Hepatocyte (in vitro differentiated cells): ENCODE data around the gene ZNF423. TPM values are rescaled to one million over a fixed set of nuclear protein-coding genes. Genes with fewer than 3 reads are reported as not detected.

Experiments used
- DNase-seq: peaks from one replicate; pipeline ENCODE4 v3.0.0-alpha.2; 2016; ENCODE audit warnings: low spot score
- H2AFZ ChIP-seq: fragments of 200-600 bp; sonication (generic); 2 replicates; pipeline ENCODE4 v1.6.0; 2016; ENCODE audit warnings: antibody characterized with exemption, mild to moderate bottlenecking
- H3K27ac ChIP-seq: fragments of 200-600 bp; sonication (generic); 2 replicates; pipeline ENCODE4 v1.5.1; 2016; ENCODE audit warnings: mild to moderate bottlenecking
- H3K27me3 ChIP-seq: fragments of 200-600 bp; sonication (generic); 2 replicates; pipeline ENCODE4 v1.6.1; 2016
- H3K36me3 ChIP-seq: fragments of 200-600 bp; sonication (generic); replicated peaks from 2 replicates; pipeline ENCODE4 v1.5.1; 2016; ENCODE audit warnings: low read depth; ENCODE audit not compliant: insufficient read depth
- H3K4me1 ChIP-seq: fragments of 200-600 bp; sonication (generic); 2 replicates; pipeline ENCODE4 v1.5.1; 2016; ENCODE audit warnings: mild to moderate bottlenecking, moderate library complexity; ENCODE audit not compliant: insufficient read depth
- H3K4me2 ChIP-seq: fragments of 200-600 bp; sonication (generic); 2 replicates; pipeline ENCODE4 v1.6.0; 2016
- H3K4me3 ChIP-seq: fragments of 200-600 bp; sonication (generic); 2 replicates; pipeline ENCODE4 v1.5.1; 2016; ENCODE audit warnings: mild to moderate bottlenecking
- H3K79me2 ChIP-seq: fragments of 200-600 bp; sonication (generic); 2 replicates; pipeline ENCODE4 v1.6.0; 2017; ENCODE audit warnings: mild to moderate bottlenecking
- H3K9me2 ChIP-seq: fragments of 200-600 bp; sonication (generic); replicated peaks from 2 replicates; pipeline ENCODE4 v1.6.0; 2017; ENCODE audit warnings: mild to moderate bottlenecking; ENCODE audit not compliant: insufficient read depth
- H3K9me3 ChIP-seq: fragments of 200-600 bp; sonication (generic); 2 replicates; pipeline ENCODE4 v1.5.1; 2016; ENCODE audit warnings: low read depth, mild to moderate bottlenecking
- H4K20me1 ChIP-seq: fragments of 200-600 bp; sonication (generic); 2 replicates; pipeline ENCODE4 v1.6.0; 2016; ENCODE audit warnings: mild to moderate bottlenecking; ENCODE audit not compliant: insufficient read depth, poor library complexity, severe bottlenecking
- EZH2 ChIP-seq: fragments of 200-600 bp; sonication (generic); IDR thresholded peaks from 2 replicates; pipeline ENCODE4 v1.6.1; 2016; ENCODE audit warnings: antibody characterized with exemption, mild to moderate bottlenecking, borderline replicate concordance
- EZH2phosphoT487 ChIP-seq: fragments of 200-600 bp; sonication (generic); IDR thresholded peaks from one replicate; pipeline ENCODE4 v1.6.1; 2018; ENCODE audit warnings: antibody characterized with exemption, mild to moderate bottlenecking, low read depth, moderate library complexity; ENCODE audit not compliant: unreplicated experiment, severe bottlenecking
- WGBS: methylation state at CpG from one replicate; pipeline ENCODE4 v1.1.6; 2016; ENCODE audit warnings: low lambda C conversion rate; ENCODE audit errors: missing lambda C conversion rate; 5-methylcytosine and 5-hydroxymethylcytosine counted together
- polyA plus RNA-seq: library from polyadenylated mRNA; unstranded; fragments of >200 nt; fragmentation: Nextera tagmentation; extraction: Ambion mirVana; gene quantifications from 2 replicates; pipeline ENCODE4 v1.2.1, GENCODE V29; 2016
- total RNA-seq: library from RNA; depleted of rRNA; stranded (reverse); fragments of >200 nt; gene quantifications from 2 replicates; pipeline ENCODE4 v1.2.3, GENCODE V29; 2014
- TF ChIP-seq, protein P1 (sequence below): fragments of 200-600 bp; sonication (generic); IDR thresholded peaks from 2 replicates; pipeline ENCODE4 v1.5.1; 2016; ENCODE audit warnings: antibody characterized with exemption, mild to moderate bottlenecking; ENCODE audit not compliant: poor library complexity

The ZNF423 gene
- total and polyA plus RNA-seq, 2 experiments from 2014 or later = 9.6 to 11.8 TPM

DNA sequence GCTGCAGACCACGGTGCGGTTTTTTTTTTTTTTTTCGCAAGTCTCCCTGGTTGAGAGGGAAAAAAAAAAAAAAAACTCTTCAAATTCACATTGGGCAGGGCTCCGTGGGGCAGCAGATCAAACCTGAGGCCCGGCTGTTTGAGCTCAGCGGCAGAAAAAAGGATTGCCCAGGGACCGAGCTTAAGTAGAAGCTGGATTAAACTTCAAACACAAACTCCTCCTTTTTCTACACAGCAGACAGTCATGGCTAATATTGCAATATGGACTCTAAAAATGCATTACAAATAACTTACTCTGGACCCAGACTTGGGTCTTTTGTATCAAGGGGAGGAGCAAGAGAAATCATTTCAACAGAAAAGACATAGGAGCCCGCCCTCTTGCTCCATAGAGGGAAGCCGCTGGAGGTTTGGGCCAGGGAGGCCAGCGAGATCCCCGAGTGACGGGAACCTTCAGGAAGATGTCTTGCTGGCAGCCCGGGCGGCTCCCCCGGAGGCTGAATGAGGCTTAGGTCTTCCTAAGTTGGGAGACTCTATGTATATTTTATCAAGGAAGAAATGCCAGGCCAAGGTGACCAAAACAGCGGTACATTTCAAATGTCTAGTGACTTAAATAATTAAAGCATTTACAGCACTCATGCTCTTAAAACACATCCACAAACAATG lies 167.7 kb downstream of the ZNF423 start:
- TF ChIP-seq, protein P1, sequence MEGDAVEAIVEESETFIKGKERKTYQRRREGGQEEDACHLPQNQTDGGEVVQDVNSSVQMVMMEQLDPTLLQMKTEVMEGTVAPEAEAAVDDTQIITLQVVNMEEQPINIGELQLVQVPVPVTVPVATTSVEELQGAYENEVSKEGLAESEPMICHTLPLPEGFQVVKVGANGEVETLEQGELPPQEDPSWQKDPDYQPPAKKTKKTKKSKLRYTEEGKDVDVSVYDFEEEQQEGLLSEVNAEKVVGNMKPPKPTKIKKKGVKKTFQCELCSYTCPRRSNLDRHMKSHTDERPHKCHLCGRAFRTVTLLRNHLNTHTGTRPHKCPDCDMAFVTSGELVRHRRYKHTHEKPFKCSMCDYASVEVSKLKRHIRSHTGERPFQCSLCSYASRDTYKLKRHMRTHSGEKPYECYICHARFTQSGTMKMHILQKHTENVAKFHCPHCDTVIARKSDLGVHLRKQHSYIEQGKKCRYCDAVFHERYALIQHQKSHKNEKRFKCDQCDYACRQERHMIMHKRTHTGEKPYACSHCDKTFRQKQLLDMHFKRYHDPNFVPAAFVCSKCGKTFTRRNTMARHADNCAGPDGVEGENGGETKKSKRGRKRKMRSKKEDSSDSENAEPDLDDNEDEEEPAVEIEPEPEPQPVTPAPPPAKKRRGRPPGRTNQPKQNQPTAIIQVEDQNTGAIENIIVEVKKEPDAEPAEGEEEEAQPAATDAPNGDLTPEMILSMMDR = no peak
- TF ChIP-seq EZH2phosphoT487 = no peak
- no peak for TF ChIP-seq EZH2
- no peaks in the 10 kb centered on the region for H3K9me2 ChIP-seq
- no peaks in the 10 kb centered on the region for H4K20me1 ChIP-seq
- H3K4me3 ChIP-seq = no peak overlapping the region
- no peak overlapping the region for H2AFZ ChIP-seq
- no peak for DNase-seq
- no peak overlapping the region for H3K27ac ChIP-seq
- H3K4me1 ChIP-seq = no peaks in the 10 kb centered on the region
- no peaks in the 10 kb centered on the region for H3K36me3 ChIP-seq
- H3K4me2 ChIP-seq = no peak overlapping the region
- H3K27me3 ChIP-seq = no peaks in the 10 kb centered on the region
- WGBS = 81% methylated on average over 16 of the region's 16 CpGs
- no peaks in the 10 kb centered on the region for H3K79me2 ChIP-seq
- no peaks in the 10 kb centered on the region for H3K9me3 ChIP-seq

DNA sequence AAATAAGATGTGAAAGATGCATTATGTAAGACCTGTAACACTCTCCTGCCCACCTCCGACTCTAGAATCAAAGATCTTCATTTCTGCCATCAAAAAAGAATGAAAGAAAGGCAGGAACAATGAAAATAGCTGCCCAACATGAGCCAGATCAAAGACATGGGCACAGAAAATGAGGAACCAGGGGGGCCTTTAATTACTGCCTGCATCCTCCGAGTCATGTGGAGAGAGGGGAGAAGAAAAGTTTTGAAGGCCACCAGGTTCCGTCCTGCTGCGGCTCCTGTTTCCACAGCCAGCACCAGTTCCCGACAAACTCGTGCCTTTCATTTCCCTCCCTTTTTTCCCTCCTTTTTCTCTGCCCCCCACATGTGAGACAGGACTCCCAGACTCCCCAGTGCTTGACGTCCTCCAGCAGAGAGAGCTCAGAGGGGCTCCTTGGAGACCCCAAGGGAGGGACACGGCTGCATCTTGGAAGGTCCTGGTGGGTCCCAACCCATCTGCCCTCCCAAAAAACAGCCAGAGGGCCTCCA lies 168.4 kb downstream of the ZNF423 start:
- Histone ChIP-seq H4K20me1 (no peaks in the 10 kb centered on the region), H3K9me2 (no peaks in the 10 kb centered on the region), H3K4me3 (no peak overlapping the region), H3K36me3 (no peaks in the 10 kb centered on the region), H3K27ac (no peak overlapping the region), H3K9me3 (no peaks in the 10 kb centered on the region), H3K4me1 (no peaks in the 10 kb centered on the region), H2AFZ (no peak overlapping the region), H3K27me3 (no peaks in the 10 kb centered on the region), H3K79me2 (no peaks in the 10 kb centered on the region), H3K4me2 (no peak overlapping the region)
- WGBS = 86% methylated on average over 8 of the region's 8 CpGs
- DNase-seq = no peak
- TF ChIP-seq, protein P1 = no peak
- no peak for TF ChIP-seq EZH2
- no peak for TF ChIP-seq EZH2phosphoT487

DNA sequence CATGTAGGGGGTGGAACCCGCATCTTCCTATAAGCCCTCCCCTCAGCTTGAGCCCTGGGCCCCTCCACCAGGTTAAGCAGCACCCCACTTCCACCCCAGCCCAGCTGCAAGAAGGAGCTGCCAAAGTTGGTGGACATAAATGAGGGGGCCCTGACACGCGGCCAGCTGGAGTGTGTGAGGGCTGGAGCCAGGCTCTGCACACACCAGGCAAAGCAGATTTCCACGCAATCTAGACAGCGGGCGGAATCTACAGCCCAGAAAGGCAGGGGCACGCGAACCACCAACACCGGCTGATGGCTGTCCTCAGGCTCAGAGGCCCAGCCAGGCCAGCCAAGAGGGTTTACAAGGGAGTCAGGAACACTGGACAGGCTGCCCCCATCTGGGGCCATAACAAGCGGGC lies 171.2 kb downstream of the ZNF423 start:
- H3K4me2 ChIP-seq = no peak overlapping the region
- WGBS = 90% methylated on average over 10 of the region's 10 CpGs
- no peaks in the 10 kb centered on the region for H3K9me3 ChIP-seq
- no peaks in the 10 kb centered on the region for H3K79me2 ChIP-seq
- H3K4me3 ChIP-seq = no peak overlapping the region
- H3K36me3 ChIP-seq = no peaks in the 10 kb centered on the region
- no peaks in the 10 kb centered on the region for H3K9me2 ChIP-seq
- H4K20me1 ChIP-seq = no peaks in the 10 kb centered on the region
- TF ChIP-seq EZH2phosphoT487 (no peak), EZH2 (no peak)
- TF ChIP-seq, protein P1 = no peak
- DNase-seq = no peak
- no peak overlapping the region for H2AFZ ChIP-seq
- H3K27me3 ChIP-seq = no peaks in the 10 kb centered on the region
- H3K27ac ChIP-seq = no peak overlapping the region
- H3K4me1 ChIP-seq = no peaks in the 10 kb centered on the region
